Loucy (cell line): Measurements from ENCODE around the gene CENPP.

Experiments
- H2AFZ ChIP-seq: fragments of 200-600 bp; sonication (generic); 2 replicates; pipeline ENCODE4 v1.6.0; 2016; ENCODE audit warnings: antibody characterized with exemption, mild to moderate bottlenecking, low read length, moderate library complexity
- H3F3A ChIP-seq: fragments of 200-600 bp; 2 replicates; pipeline ENCODE4 v1.6.0; 2016; ENCODE audit warnings: antibody characterized with exemption, low read depth, mild to moderate bottlenecking
- H3K27me3 ChIP-seq: fragments of 200-600 bp; sonication (generic); 2 replicates; pipeline ENCODE4 v1.6.1; 2014; ENCODE audit warnings: low read length, mild to moderate bottlenecking; ENCODE audit not compliant: insufficient read depth, poor library complexity, severe bottlenecking
- H3K36me3 ChIP-seq: fragments of 200-600 bp; sonication (generic); 2 replicates; pipeline ENCODE4 v1.6.1; 2016; ENCODE audit warnings: low read length; ENCODE audit not compliant: insufficient read depth
- H3K4me1 ChIP-seq: fragments of 200-600 bp; sonication (generic); 2 replicates; pipeline ENCODE4 v1.5.1; 2014; ENCODE audit warnings: low read length, mild to moderate bottlenecking; ENCODE audit not compliant: insufficient read depth, poor library complexity, severe bottlenecking
- H3K4me2 ChIP-seq: fragments of 200-600 bp; sonication (generic); 2 replicates; pipeline ENCODE4 v1.6.0; 2014; ENCODE audit warnings: antibody characterized with exemption, low read length, low read depth, mild to moderate bottlenecking; ENCODE audit not compliant: poor library complexity, severe bottlenecking
- H3K4me3 ChIP-seq: fragments of 200-600 bp; sonication (generic); 2 replicates; pipeline ENCODE4 v1.5.1; 2014; ENCODE audit warnings: low read length, mild to moderate bottlenecking, mixed read lengths; ENCODE audit not compliant: poor library complexity, severe bottlenecking
- H3K79me2 ChIP-seq: fragments of 200-600 bp; sonication (generic); 2 replicates; pipeline ENCODE4 v1.6.1; 2014; ENCODE audit warnings: low read length; ENCODE audit not compliant: insufficient read depth
- H3K9ac ChIP-seq: fragments of 200-600 bp; sonication (generic); 2 replicates; pipeline ENCODE4 v1.6.0; 2014; ENCODE audit warnings: mild to moderate bottlenecking, low read depth, low read length, moderate library complexity; ENCODE audit not compliant: poor library complexity, severe bottlenecking
- H3K9me2 ChIP-seq: fragments of 200-600 bp; sonication (generic); replicated peaks from 2 replicates; pipeline ENCODE4 v1.6.1; 2016; ENCODE audit warnings: low read depth, low read length, mixed read lengths
- H3K9me3 ChIP-seq: fragments of 200-600 bp; sonication (generic); 2 replicates; pipeline ENCODE4 v1.6.1; 2014; ENCODE audit warnings: mild to moderate bottlenecking, antibody characterized with exemption, low read length, low read depth; ENCODE audit not compliant: insufficient read depth
- H4K20me1 ChIP-seq: fragments of 200-600 bp; sonication (generic); 2 replicates; pipeline ENCODE4 v1.6.0; 2014; ENCODE audit warnings: antibody characterized with exemption, low read length, mild to moderate bottlenecking; ENCODE audit not compliant: insufficient read depth, poor library complexity, severe bottlenecking
- EZH2phosphoT487 ChIP-seq: fragments of 200-600 bp; IDR thresholded peaks from 2 replicates; pipeline ENCODE4 v1.6.1; 2018; ENCODE audit warnings: antibody characterized with exemption, mild to moderate bottlenecking, moderate library complexity, borderline replicate concordance
- TF ChIP-seq, protein P1 (sequence below): fragments of 200-600 bp; sonication (generic); conservative IDR thresholded peaks from 2 replicates; pipeline ENCODE4 v1.5.1; 2014; ENCODE audit warnings: mild to moderate bottlenecking, antibody characterized with exemption, low read length

Gene CENPP

GRCh38 chr9:92425474-92425873 lies 99.7 kb downstream of the CENPP start:
- no peaks in the 10 kb centered on the region for H3K4me1 ChIP-seq
- H2AFZ ChIP-seq: no peak overlapping the region
- H4K20me1 ChIP-seq: no peaks in the 10 kb centered on the region
- TF ChIP-seq, protein P1, sequence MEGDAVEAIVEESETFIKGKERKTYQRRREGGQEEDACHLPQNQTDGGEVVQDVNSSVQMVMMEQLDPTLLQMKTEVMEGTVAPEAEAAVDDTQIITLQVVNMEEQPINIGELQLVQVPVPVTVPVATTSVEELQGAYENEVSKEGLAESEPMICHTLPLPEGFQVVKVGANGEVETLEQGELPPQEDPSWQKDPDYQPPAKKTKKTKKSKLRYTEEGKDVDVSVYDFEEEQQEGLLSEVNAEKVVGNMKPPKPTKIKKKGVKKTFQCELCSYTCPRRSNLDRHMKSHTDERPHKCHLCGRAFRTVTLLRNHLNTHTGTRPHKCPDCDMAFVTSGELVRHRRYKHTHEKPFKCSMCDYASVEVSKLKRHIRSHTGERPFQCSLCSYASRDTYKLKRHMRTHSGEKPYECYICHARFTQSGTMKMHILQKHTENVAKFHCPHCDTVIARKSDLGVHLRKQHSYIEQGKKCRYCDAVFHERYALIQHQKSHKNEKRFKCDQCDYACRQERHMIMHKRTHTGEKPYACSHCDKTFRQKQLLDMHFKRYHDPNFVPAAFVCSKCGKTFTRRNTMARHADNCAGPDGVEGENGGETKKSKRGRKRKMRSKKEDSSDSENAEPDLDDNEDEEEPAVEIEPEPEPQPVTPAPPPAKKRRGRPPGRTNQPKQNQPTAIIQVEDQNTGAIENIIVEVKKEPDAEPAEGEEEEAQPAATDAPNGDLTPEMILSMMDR: no peak
- no peaks in the 10 kb centered on the region for H3F3A ChIP-seq
- H3K4me2 ChIP-seq: no peak overlapping the region
- no peak overlapping the region for H3K9ac ChIP-seq
- H3K9me2 ChIP-seq: no peaks in the 10 kb centered on the region
- H3K79me2 ChIP-seq: no peaks in the 10 kb centered on the region
- H3K4me3 ChIP-seq: no peak overlapping the region
- H3K27me3 ChIP-seq: no peaks in the 10 kb centered on the region
- H3K9me3 ChIP-seq: no peaks in the 10 kb centered on the region
- H3K36me3 ChIP-seq: no peaks in the 10 kb centered on the region

DNA sequence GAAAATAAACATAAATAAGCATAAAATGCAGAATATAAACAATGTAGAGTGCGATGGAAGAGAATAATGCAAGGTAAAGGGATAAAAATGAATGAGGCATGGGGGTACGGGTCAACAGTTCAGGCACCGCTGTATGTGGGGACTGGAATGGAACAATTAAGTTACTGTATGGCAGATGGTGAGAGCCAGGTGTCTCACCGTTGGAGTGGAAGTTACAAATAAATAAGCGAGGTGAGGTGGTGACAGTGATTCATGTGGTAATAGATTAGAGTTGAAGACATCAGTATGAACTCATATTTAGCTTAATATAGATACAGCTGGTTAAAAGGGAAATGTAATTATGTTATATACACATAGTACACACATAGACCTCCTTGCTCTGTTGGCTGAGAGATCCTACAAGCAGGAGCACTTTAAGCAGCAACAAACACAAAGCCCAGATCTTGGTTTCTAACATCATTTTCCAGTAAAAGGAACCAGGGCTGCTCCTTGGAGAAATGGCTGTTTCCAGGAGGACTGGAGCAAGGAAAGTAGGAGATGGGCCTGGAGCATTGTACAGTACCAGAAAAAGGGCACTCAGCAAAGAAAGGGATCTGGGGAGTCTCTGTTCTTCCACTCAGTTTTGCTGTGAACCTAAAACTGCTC lies 100.9 kb downstream of the CENPP start:
- Histone ChIP-seq H3K79me2 (no peaks in the 10 kb centered on the region), H3K36me3 (no peaks in the 10 kb centered on the region), H3K9me3 (no peaks in the 10 kb centered on the region), H2AFZ (no peak overlapping the region), H3K27me3 (no peaks in the 10 kb centered on the region), H4K20me1 (no peaks in the 10 kb centered on the region), H3K4me3 (no peak overlapping the region), H3K4me2 (no peak overlapping the region), H3K9ac (no peak overlapping the region), H3F3A (no peaks in the 10 kb centered on the region), H3K9me2 (no peaks in the 10 kb centered on the region), H3K4me1 (no peaks in the 10 kb centered on the region)
- TF ChIP-seq, protein P1: no peak
- no peak for TF ChIP-seq EZH2phosphoT487

DNA sequence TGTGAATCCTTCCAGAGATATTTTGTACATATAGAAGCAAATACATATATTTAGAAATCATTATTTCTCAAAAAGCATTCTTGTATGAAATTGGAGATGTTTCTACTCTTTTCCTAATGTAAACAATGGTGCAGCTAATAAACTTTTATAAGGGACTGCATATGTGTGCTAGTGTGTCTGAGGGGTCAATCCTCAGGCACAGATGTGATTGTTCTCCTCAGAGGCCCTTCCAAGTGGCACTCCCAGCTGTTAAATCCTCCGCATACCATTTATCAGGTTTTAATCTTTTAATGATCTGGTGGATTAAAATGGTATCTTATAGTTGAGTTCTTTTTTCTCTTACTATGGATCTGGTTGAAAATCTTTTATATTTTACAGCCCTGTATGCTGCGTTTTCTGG lies 104.1 kb downstream of the CENPP start:
- Histone ChIP-seq H3K9ac (no peak overlapping the region), H3K4me2 (no peak overlapping the region)

More for the DNA sequence above, 104.1 kb downstream of the CENPP start:
- H2AFZ ChIP-seq: no peak overlapping the region
- no peaks in the 10 kb centered on the region for H3K9me3 ChIP-seq
- H3K9me2 ChIP-seq: no peaks in the 10 kb centered on the region
- H3K4me3 ChIP-seq: no peak overlapping the region
- TF ChIP-seq EZH2phosphoT487: no peak
- TF ChIP-seq, protein P1: no peak
- no peaks in the 10 kb centered on the region for H3F3A ChIP-seq
- H3K36me3 ChIP-seq: no peaks in the 10 kb centered on the region
- no peaks in the 10 kb centered on the region for H4K20me1 ChIP-seq
- no peaks in the 10 kb centered on the region for H3K27me3 ChIP-seq
- no peaks in the 10 kb centered on the region for H3K79me2 ChIP-seq
- H3K4me1 ChIP-seq: no peaks in the 10 kb centered on the region
